ENCODE measurements around the gene ZNF606.

Gene ZNF606

DNA sequence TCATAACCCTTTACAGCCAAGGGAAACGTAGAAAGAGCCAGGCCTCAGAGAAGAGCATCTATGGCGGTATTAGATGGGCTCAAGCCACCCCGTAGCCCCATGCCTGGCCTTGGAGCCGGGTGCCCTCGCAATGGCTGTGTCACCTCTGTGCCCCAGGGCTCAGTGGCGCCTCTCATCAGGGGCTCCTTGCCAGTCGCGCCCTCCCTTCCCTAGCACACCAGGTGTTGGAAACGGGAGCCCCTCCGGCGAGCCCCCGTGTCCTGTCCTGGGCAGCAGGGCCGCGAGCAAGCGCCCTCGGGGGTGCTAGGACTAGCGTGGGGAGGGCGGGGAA, 55.6 kb downstream of the ZNF606 start:
- Histone ChIP-seq H2BK120ac (ENCODE audit: insufficient read depth, low read length, poor library complexity) (peak overlapping the region; percentile 20), H4K91ac (ENCODE audit: low read depth, low read length) (peak overlapping the region; percentile 50), H3K4me1 (ENCODE audit: control insufficient read depth in 1 of 2, insufficient read depth in 2 of 2, low read length in 2 of 2) (peaks cover 7 to 8% of the 10 kb centered on the region in 2 experiments), H3K14ac (ENCODE audit: low read length) (peak overlapping the region; percentile 71), H3K9ac (ENCODE audit: low read length) (peak overlapping the region; percentile 86), H3K4ac (ENCODE audit: low read depth, low read length) (peak overlapping the region; percentile 49), H3K27me3 (ENCODE audit: insufficient read depth, low read length) (no peaks in the 10 kb centered on the region), H2BK12ac (ENCODE audit: low read length) (no peak overlapping the region), H3K18ac (ENCODE audit: low read length) (no peak overlapping the region), H3K27ac (ENCODE audit: low read depth, low read length) (no peak overlapping the region), H2BK5ac (ENCODE audit: low read depth, low read length, poor library complexity) (peak overlapping the region; percentile 74), H3K79me2 (ENCODE audit: control insufficient read depth, insufficient read depth, low read length, poor library complexity) (peaks cover 8% of the 10 kb centered on the region), H3K23ac (ENCODE audit: low read length) (no peak overlapping the region), H4K12ac (ENCODE audit: low read depth, low read length) (peak overlapping the region; percentile 49), H3K4me3 (ENCODE audit: low read depth, low read length) (peak overlapping the region; percentile 97), H2AFZ (ENCODE audit: insufficient read depth, low read length, poor library complexity) (peak overlapping the region; percentile 78), H3K4me2 (ENCODE audit: low read length) (peak overlapping the region; percentile 85), H3K9me3 (ENCODE audit: insufficient read depth, low read depth, low read length) (peaks cover 17% of the 10 kb centered on the region), H2AK5ac (ENCODE audit: low read length) (peak overlapping the region; percentile 20), H3K79me1 (ENCODE audit: low read length) (peaks cover 3% of the 10 kb centered on the region), H4K8ac (ENCODE audit: low read depth, low read length) (peak overlapping the region; percentile 89), H3K36me3 (ENCODE audit: control insufficient read depth in 1 of 2, insufficient read depth in 2 of 2, low read length in 2 of 2) (peaks cover 3 to 19% of the 10 kb centered on the region in 2 experiments)
- DNase-seq: no peak
- WGBS (ENCODE audit: extremely low coverage, insufficient coverage, insufficient read length): no CpG with 5 or more reads among the region's 18 CpGs

DNA sequence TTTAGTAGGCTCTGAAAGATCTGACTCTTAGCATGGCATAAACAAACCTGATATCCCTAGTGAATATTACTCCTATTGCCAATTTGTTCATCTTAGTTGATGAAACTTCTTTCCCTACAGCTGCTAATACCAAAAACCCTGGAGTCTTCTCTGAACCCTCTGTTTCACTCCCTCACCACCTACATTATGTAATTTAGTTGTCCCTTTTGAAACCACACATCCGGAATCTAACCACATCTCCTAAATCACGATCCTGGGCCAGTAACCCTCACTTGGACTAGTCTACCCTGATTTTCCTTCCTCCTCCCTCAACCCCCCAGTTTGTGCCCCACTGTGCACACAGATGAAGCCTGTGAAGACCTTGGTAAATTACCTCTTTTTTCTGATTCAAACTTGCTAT, 56.3 kb downstream of the ZNF606 start:
- Histone ChIP-seq H3K79me2 (ENCODE audit: control insufficient read depth, insufficient read depth, low read length, poor library complexity) (peaks cover 8% of the 10 kb centered on the region), H2BK120ac (ENCODE audit: insufficient read depth, low read length, poor library complexity) (no peak overlapping the region), H2BK5ac (ENCODE audit: low read depth, low read length, poor library complexity) (no peak overlapping the region), H3K4me3 (ENCODE audit: low read depth, low read length) (peak overlapping the region; percentile 97), H3K4me2 (ENCODE audit: low read length) (peak overlapping the region; percentile 85), H3K9ac (ENCODE audit: low read length) (no peak overlapping the region), H3K9me3 (ENCODE audit: insufficient read depth, low read depth, low read length) (peaks cover 17% of the 10 kb centered on the region), H4K91ac (ENCODE audit: low read depth, low read length) (no peak overlapping the region), H3K4ac (ENCODE audit: low read depth, low read length) (peak overlapping the region; percentile 88), H3K4me1 (ENCODE audit: control insufficient read depth in 1 of 2, insufficient read depth in 2 of 2, low read length in 2 of 2) (peaks cover 7 to 8% of the 10 kb centered on the region in 2 experiments), H4K8ac (ENCODE audit: low read depth, low read length) (no peak overlapping the region), H2AFZ (ENCODE audit: insufficient read depth, low read length, poor library complexity) (no peak overlapping the region), H3K27ac (ENCODE audit: low read depth, low read length) (no peak overlapping the region), H3K23ac (ENCODE audit: low read length) (no peak overlapping the region), H4K12ac (ENCODE audit: low read depth, low read length) (no peak overlapping the region), H3K14ac (ENCODE audit: low read length) (no peak overlapping the region), H2AK5ac (ENCODE audit: low read length) (no peak overlapping the region), H3K18ac (ENCODE audit: low read length) (no peak overlapping the region), H3K79me1 (ENCODE audit: low read length) (peaks cover 3% of the 10 kb centered on the region), H3K36me3 (ENCODE audit: control insufficient read depth in 1 of 2, insufficient read depth in 2 of 2, low read length in 2 of 2) (peaks cover 3 to 26% of the 10 kb centered on the region in 2 experiments), H3K27me3 (ENCODE audit: insufficient read depth, low read length) (no peaks in the 10 kb centered on the region), H2BK12ac (ENCODE audit: low read length) (no peak overlapping the region)
- no CpG with 5 or more reads among the region's 2 CpGs for WGBS (ENCODE audit: extremely low coverage, insufficient coverage, insufficient read length)
- no peak for DNase-seq

DNA sequence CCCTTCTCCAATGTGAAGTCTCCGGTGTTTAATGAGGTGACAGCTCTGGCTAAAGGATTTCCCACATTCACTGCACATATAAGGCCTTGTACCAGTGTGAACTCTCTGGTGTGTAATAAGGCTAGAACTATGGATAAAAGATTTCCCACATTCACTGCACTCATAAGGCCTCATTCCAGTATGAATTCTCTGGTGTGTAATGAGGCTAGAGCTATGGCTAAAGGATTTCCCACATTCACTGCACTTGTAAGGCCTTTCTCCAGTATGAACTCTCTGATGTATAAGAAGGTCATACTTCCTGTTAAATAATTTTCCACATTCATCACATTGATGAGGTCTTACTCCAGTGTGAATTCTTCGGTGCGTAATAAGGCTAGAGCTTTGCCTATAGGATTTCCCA, 61.0 kb downstream of the ZNF606 start:
- no peak overlapping the region for H3K18ac ChIP-seq (ENCODE audit: low read length)
- no peak overlapping the region for H2AFZ ChIP-seq (ENCODE audit: insufficient read depth, low read length, poor library complexity)
- H2BK5ac ChIP-seq (ENCODE audit: low read depth, low read length, poor library complexity): no peak overlapping the region
- no peaks in the 10 kb centered on the region for H3K79me1 ChIP-seq (ENCODE audit: low read length)
- no peak overlapping the region for H3K4me2 ChIP-seq (ENCODE audit: low read length)
- no peak overlapping the region for H2BK12ac ChIP-seq (ENCODE audit: low read length)
- H4K91ac ChIP-seq (ENCODE audit: low read depth, low read length): no peak overlapping the region
- no peak overlapping the region for H3K4ac ChIP-seq (ENCODE audit: low read depth, low read length)
- no peak overlapping the region for H2BK120ac ChIP-seq (ENCODE audit: insufficient read depth, low read length, poor library complexity)
- peaks cover 3% of the 10 kb centered on the region for H3K79me2 ChIP-seq (ENCODE audit: control insufficient read depth, insufficient read depth, low read length, poor library complexity)
- H3K9ac ChIP-seq (ENCODE audit: low read length): no peak overlapping the region
- WGBS (ENCODE audit: extremely low coverage, insufficient coverage, insufficient read length): no CpG with 5 or more reads among the region's 3 CpGs
- no peak overlapping the region for H4K8ac ChIP-seq (ENCODE audit: low read depth, low read length)
- no peak for DNase-seq
- no peaks in the 10 kb centered on the region for H3K27me3 ChIP-seq (ENCODE audit: insufficient read depth, low read length)
- no peak overlapping the region for H2AK5ac ChIP-seq (ENCODE audit: low read length)
- no peak overlapping the region for H3K23ac ChIP-seq (ENCODE audit: low read length)
- no peaks in the 10 kb centered on the region for H3K9me3 ChIP-seq (ENCODE audit: insufficient read depth, low read depth, low read length)
- no peak overlapping the region for H3K14ac ChIP-seq (ENCODE audit: low read length)
- H4K12ac ChIP-seq (ENCODE audit: low read depth, low read length): no peak overlapping the region
- peaks cover 3 to 32% of the 10 kb centered on the region in 2 experiments for H3K36me3 ChIP-seq (ENCODE audit: control insufficient read depth in 1 of 2, insufficient read depth in 2 of 2, low read length in 2 of 2)
- peaks cover 3% of the 10 kb centered on the region in 2 experiments for H3K4me1 ChIP-seq (ENCODE audit: control insufficient read depth in 1 of 2, insufficient read depth in 2 of 2, low read length in 2 of 2)
- no peak overlapping the region for H3K4me3 ChIP-seq (ENCODE audit: low read depth, low read length)
- H3K27ac ChIP-seq (ENCODE audit: low read depth, low read length): no peak overlapping the region

DNA sequence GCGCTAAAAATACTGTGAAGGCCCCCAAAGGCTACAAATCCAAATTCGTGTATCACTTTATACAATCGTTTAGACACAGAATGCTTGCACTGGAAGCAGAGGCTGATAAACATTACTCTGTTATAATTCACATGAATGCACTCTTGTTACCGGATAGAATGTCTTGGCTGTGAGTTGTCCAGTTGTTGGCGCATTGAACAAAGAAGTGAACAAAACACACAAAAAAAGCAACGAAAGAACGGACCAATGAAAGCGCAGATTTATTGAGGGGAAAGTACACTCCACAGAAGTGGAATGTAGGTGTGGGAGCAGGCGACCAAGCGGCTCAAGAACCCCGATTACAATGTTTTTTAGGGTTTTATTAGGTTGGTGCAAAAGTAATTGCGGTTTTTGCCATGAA, 66.9 kb downstream of the ZNF606 start:
- Histone ChIP-seq H3K27me3 (ENCODE audit: insufficient read depth, low read length) (no peaks in the 10 kb centered on the region), H3K36me3 (ENCODE audit: control insufficient read depth in 1 of 2, insufficient read depth in 2 of 2, low read length in 2 of 2) (peaks cover 3 to 7% of the 10 kb centered on the region in 2 experiments), H2BK120ac (ENCODE audit: insufficient read depth, low read length, poor library complexity) (no peak overlapping the region), H3K23ac (ENCODE audit: low read length) (no peak overlapping the region), H3K18ac (ENCODE audit: low read length) (no peak overlapping the region), H3K27ac (ENCODE audit: low read depth, low read length) (no peak overlapping the region), H4K8ac (ENCODE audit: low read depth, low read length) (no peak overlapping the region), H2BK5ac (ENCODE audit: low read depth, low read length, poor library complexity) (no peak overlapping the region), H4K91ac (ENCODE audit: low read depth, low read length) (no peak overlapping the region), H3K9me3 (ENCODE audit: insufficient read depth, low read depth, low read length) (no peaks in the 10 kb centered on the region), H2AK5ac (ENCODE audit: low read length) (no peak overlapping the region), H3K4ac (ENCODE audit: low read depth, low read length) (no peak overlapping the region), H3K4me3 (ENCODE audit: low read depth, low read length) (no peak overlapping the region), H2AFZ (ENCODE audit: insufficient read depth, low read length, poor library complexity) (no peak overlapping the region), H3K4me1 (ENCODE audit: control insufficient read depth in 1 of 2, insufficient read depth in 2 of 2, low read length in 2 of 2) (peaks cover 0 to 3% of the 10 kb centered on the region in 2 experiments), H4K12ac (ENCODE audit: low read depth, low read length) (no peak overlapping the region), H3K79me2 (ENCODE audit: control insufficient read depth, insufficient read depth, low read length, poor library complexity) (no peaks in the 10 kb centered on the region), H3K4me2 (ENCODE audit: low read length) (no peak overlapping the region), H2BK12ac (ENCODE audit: low read length) (no peak overlapping the region), H3K9ac (ENCODE audit: low read length) (no peak overlapping the region), H3K14ac (ENCODE audit: low read length) (no peak overlapping the region), H3K79me1 (ENCODE audit: low read length) (peaks cover 4% of the 10 kb centered on the region)
- no peak for DNase-seq
- no CpG with 5 or more reads among the region's 12 CpGs for WGBS (ENCODE audit: extremely low coverage, insufficient coverage, insufficient read length)

Measured in trophoblast cell (in vitro differentiated cells and primary cell).